ENCODE results near the gene EGFLAM. TPM values are rescaled to one million over a fixed set of nuclear protein-coding genes. Genes with fewer than 3 reads are reported as not detected.

The EGFLAM gene
- total and polyA plus RNA-seq, 2 of the 4 experiments (the other 2 are of a cell fraction): 0.77 to 1.1 TPM

- H2AK5ac ChIP-seq (ENCODE audit: low read depth, low read length): peak overlapping the region; percentile 80
- DNase-seq: peak; percentile 93
- POLR2A ChIA-PET (ENCODE audit: unreplicated experiment): no interaction called here
- no peak overlapping the region for H3K9ac ChIP-seq (ENCODE audit: low read depth, low read length)
- H3K23ac ChIP-seq (ENCODE audit: low read depth, low read length): peak overlapping the region; percentile 6; the same call in 1 of the 2 replicates
- H2BK120ac ChIP-seq (ENCODE audit: low read depth, low read length): peak overlapping the region; percentile 76
- peak overlapping the region; percentile 59 for H3K4ac ChIP-seq (ENCODE audit: low read depth, low read length)
- intact Hi-C loops (cut with micrococcal nuclease) (no loop called here), in situ Hi-C loops (cut with MboI; ENCODE audit: low sequenced_read_pairs) (no loop called here), dilution Hi-C loops (cut with HindIII; ENCODE audit: low sequenced_read_pairs, unreplicated experiment) (no loop called here)
- H3K14ac ChIP-seq (replicated peaks; ENCODE audit: low read depth, low read length): 0 out of 2 replicates have a peak overlapping the region, but pooled peaks have one; percentile 8
- peak overlapping the region; percentile 45 for H2AFZ ChIP-seq (replicated peaks; ENCODE audit: low read length, poor library complexity)
- H2BK5ac ChIP-seq (ENCODE audit: low read depth, low read length, poor library complexity, severe bottlenecking): peak overlapping the region; percentile 12
- H3K4me3 ChIP-seq (ENCODE audit: insufficient read depth, low read depth, low read length): no peak overlapping the region
- peak; percentile 52 for ATAC-seq (ENCODE audit: low read depth)
- no peak overlapping the region for H3K56ac ChIP-seq (ENCODE audit: extremely low read depth, insufficient read depth, low read length)
- H3K4me1 ChIP-seq (ENCODE audit: control insufficient read depth, insufficient read depth, low read length): peaks cover 45% of the 10 kb centered on the region
- 0% methylated on average over 2 of the region's 10 CpGs; no CpG with 5 or more reads in 1 of the 2 experiments for WGBS, 2 experiments (ENCODE audit: extremely low coverage in 2 of 2, insufficient read length in 1 of 2)
- peaks cover 37% of the 10 kb centered on the region for H3K9me1 ChIP-seq (ENCODE audit: insufficient read depth, low read length)
- peaks cover 0 to 8% of the 10 kb centered on the region in 2 experiments; a peak in 1 of 4 replicates for H3K79me1 ChIP-seq (ENCODE audit: low read depth in 1 of 2, low read length in 2 of 2)
- H4K8ac ChIP-seq (ENCODE audit: low read depth in 2 of 2, low read length in 2 of 2): peak overlapping the region in 1 of 2 experiments; percentile 52; a peak in 1 of 4 replicates
- no peaks in the 10 kb centered on the region for H3K9me3 ChIP-seq (ENCODE audit: control insufficient read depth, insufficient read depth, low read length)
- CTCF ChIA-PET: interaction anchor here (0.7 to 2.6 kb wide), 4 partner anchors 10 to 346 kb away, joined by 3 to 14 read pairs (median 4); no protein-coding TSS in a partner anchor
- H3K27ac ChIP-seq (ENCODE audit: insufficient read depth, low read length): peak overlapping the region; percentile 22
- peak overlapping the region; percentile 54 for H2BK20ac ChIP-seq (ENCODE audit: low read depth, low read length)
- no peaks in the 10 kb centered on the region for H3K36me3 ChIP-seq (ENCODE audit: control insufficient read depth, insufficient read depth, low read length)
- peak overlapping the region; percentile 1; the same call in 1 of the 2 replicates for H4K91ac ChIP-seq (ENCODE audit: insufficient read depth, low read depth, low read length)
- H4K5ac ChIP-seq (ENCODE audit: low read depth, low read length): peak overlapping the region; percentile 3; the same call in 1 of the 2 replicates
- no peaks in the 10 kb centered on the region for H3K27me3 ChIP-seq (ENCODE audit: control insufficient read depth, insufficient read depth, low read length)
- H2AK9ac ChIP-seq (replicated peaks; ENCODE audit: low read depth, low read length, poor library complexity): no peak overlapping the region
- H4K20me1 ChIP-seq (ENCODE audit: insufficient read depth, low read length): peaks cover 5% of the 10 kb centered on the region
- peak overlapping the region; percentile 38 for H3K4me2 ChIP-seq (ENCODE audit: low read depth, low read length)
- H2BK15ac ChIP-seq (ENCODE audit: low read depth, low read length): peak overlapping the region; percentile 67; the same call in 1 of the 3 replicates
- 0 out of 2 replicates have a peak overlapping the region, but pooled peaks have one; percentile 4 for H3K18ac ChIP-seq (ENCODE audit: low read depth, low read length)
- no TSS peak for BruUV-seq (replicated peaks)
- TF ChIP-seq RFX5 (IDR thresholded peaks at IDR 0.05; ENCODE audit: low read depth, low read length) (no peak), MXI1 (IDR thresholded peaks at IDR 0.05; ENCODE audit: borderline replicate concordance, low read depth, low read length) (no peak), RCOR1 (IDR thresholded peaks at IDR 0.05; ENCODE audit: insufficient replicate concordance, low read length) (no peak), MAFK (IDR thresholded peaks at IDR 0.05; ENCODE audit: low read depth, low read length) (peak; percentile 89), NFE2L2 (IDR thresholded peaks at IDR 0.05; ENCODE audit: low read depth, low read length) (no peak), USF2 (IDR thresholded peaks at IDR 0.05; ENCODE audit: low read depth, low read length) (no peak), SMC3 (IDR thresholded peaks at IDR 0.05; ENCODE audit: low read depth, low read length) (no peak), ELK1 (IDR thresholded peaks at IDR 0.05; ENCODE audit: borderline replicate concordance, low read depth, low read length) (no peak), POLR2A (IDR thresholded peaks at IDR 0.05; ENCODE audit: low read depth, low read length) (no peak), MAZ (IDR thresholded peaks at IDR 0.05; ENCODE audit: borderline replicate concordance, low read depth, low read length) (0 out of 2 replicates have a peak, but pooled peaks have one; percentile 10), RAD21 (IDR thresholded peaks at IDR 0.05; ENCODE audit: low read length) (no peak), CTCF (conservative IDR thresholded peaks at IDR 0.05; ENCODE audit: low read depth, low read length) (no peak), CEBPB (IDR thresholded peaks at IDR 0.05; ENCODE audit: low read depth, low read length) (no peak)
Observed at GRCh38 chr5:38463634-38464521, 205.5 kb downstream of the EGFLAM start.

Data from IMR-90 (cell line).